HEK293 (cell line): ENCODE data around the gene MYCBPAP.

ENCODE experiments used
- HIC1 ChIP-seq: fragments of 450-650 bp; formaldehyde crosslinking; IDR thresholded peaks from 2 replicates; pipeline ENCODE4 v1.5.1; 2016; ENCODE audit warnings: missing biosample characterization, missing genetic modification characterization
- HOXC10 ChIP-seq: sonication (generic); formaldehyde crosslinking; IDR thresholded peaks from 2 replicates; pipeline ENCODE4 v1.8.1; 2023; ENCODE audit warnings: mild to moderate bottlenecking, missing genetic modification reagents
- IKZF3 ChIP-seq: fragments of 450-650 bp; IDR thresholded peaks from 2 replicates; pipeline ENCODE4 v1.5.0; 2018; ENCODE audit warnings: missing biosample characterization, mild to moderate bottlenecking, missing genetic modification characterization, moderate library complexity
- RBAK ChIP-seq: fragments of 450-650 bp; formaldehyde crosslinking; IDR thresholded peaks from 2 replicates; pipeline ENCODE4 v1.5.1; 2016; ENCODE audit warnings: missing biosample characterization, missing genetic modification characterization
- SP3 ChIP-seq: fragments of 450-650 bp; formaldehyde crosslinking; IDR thresholded peaks from 2 replicates; pipeline ENCODE4 v1.5.1; 2016; ENCODE audit warnings: missing biosample characterization, missing genetic modification characterization
- TRIM28 ChIP-seq: IDR thresholded peaks from 2 replicates; pipeline ENCODE4 v1.6.1; 2011; ENCODE audit warnings: low read length, control low read depth, borderline replicate concordance
- WT1 ChIP-seq: fragments of 450-650 bp; formaldehyde crosslinking; IDR thresholded peaks from 2 replicates; pipeline ENCODE4 v1.5.1; 2016; ENCODE audit warnings: missing biosample characterization, missing genetic modification characterization
- ZBTB1 ChIP-seq: fragments of 450-650 bp; formaldehyde crosslinking; IDR thresholded peaks from 2 replicates; pipeline ENCODE4 v1.5.1; 2016; ENCODE audit warnings: missing biosample characterization, missing genetic modification characterization
- ZBTB10 ChIP-seq: fragments of 450-650 bp; formaldehyde crosslinking; IDR thresholded peaks from 2 replicates; pipeline ENCODE4 v1.5.1; 2016; ENCODE audit warnings: missing biosample characterization, missing genetic modification characterization
- ZFP41 ChIP-seq: fragments of 450-650 bp; formaldehyde crosslinking; IDR thresholded peaks from 2 replicates; pipeline ENCODE4 v1.5.1; 2016; ENCODE audit warnings: missing biosample characterization, missing genetic modification characterization, borderline replicate concordance
- ZNF18 ChIP-seq: fragments of 450-650 bp; formaldehyde crosslinking; IDR thresholded peaks from 2 replicates; pipeline ENCODE4 v1.5.1; 2016; ENCODE audit warnings: missing biosample characterization, missing genetic modification characterization
- ZNF19 ChIP-seq: fragments of 450-650 bp; formaldehyde crosslinking; IDR thresholded peaks from 2 replicates; pipeline ENCODE4; 2016; ENCODE audit warnings: missing biosample characterization, missing genetic modification characterization, low read depth
- ZNF214 ChIP-seq: fragments of 450-650 bp; formaldehyde crosslinking; IDR thresholded peaks from 2 replicates; pipeline ENCODE4 v1.5.1; 2017; ENCODE audit warnings: missing biosample characterization, mild to moderate bottlenecking, missing genetic modification characterization, borderline replicate concordance
- ZNF391 ChIP-seq: fragments of 450-650 bp; formaldehyde crosslinking; IDR thresholded peaks from 2 replicates; pipeline ENCODE4 v1.5.1; 2016; ENCODE audit warnings: low read depth, missing biosample characterization, missing genetic modification characterization, borderline replicate concordance
- ZNF473 ChIP-seq: fragments of 450-650 bp; formaldehyde crosslinking; IDR thresholded peaks from 2 replicates; pipeline ENCODE4 v1.5.1; 2017; ENCODE audit warnings: missing biosample characterization, missing genetic modification characterization
- ZNF544 ChIP-seq: fragments of 450-650 bp; formaldehyde crosslinking; IDR thresholded peaks from 2 replicates; pipeline ENCODE4 v1.5.0; 2017; ENCODE audit warnings: missing biosample characterization, missing genetic modification characterization
- ZNF571 ChIP-seq: fragments of 450-650 bp; formaldehyde crosslinking; IDR thresholded peaks from 2 replicates; pipeline ENCODE4 v1.5.0; 2017; ENCODE audit warnings: missing biosample characterization, missing genetic modification characterization
- ZNF585B ChIP-seq: fragments of 450-650 bp; formaldehyde crosslinking; IDR thresholded peaks from 2 replicates; pipeline ENCODE4 v1.5.1; 2016; ENCODE audit warnings: missing biosample characterization, missing genetic modification characterization
- ZNF654 ChIP-seq: fragments of 450-650 bp; formaldehyde crosslinking; IDR thresholded peaks from 2 replicates; pipeline ENCODE4 v1.5.1; 2016; ENCODE audit warnings: low read depth, missing biosample characterization, missing genetic modification characterization
- ZNF660 ChIP-seq: fragments of 450-650 bp; IDR thresholded peaks from 2 replicates; pipeline ENCODE4 v1.5.1; 2018; ENCODE audit warnings: missing biosample characterization, mild to moderate bottlenecking, missing genetic modification characterization
- ZNF677 ChIP-seq: fragments of 450-650 bp; IDR thresholded peaks from 2 replicates; pipeline ENCODE4 v1.5.0; 2018; ENCODE audit warnings: missing biosample characterization, mild to moderate bottlenecking, missing genetic modification characterization, moderate library complexity
- ZNF776 ChIP-seq: fragments of 450-650 bp; formaldehyde crosslinking; IDR thresholded peaks from 2 replicates; pipeline ENCODE4 v1.5.0; 2017; ENCODE audit warnings: missing biosample characterization, missing genetic modification characterization, borderline replicate concordance
- ZSCAN30 ChIP-seq: fragments of 450-650 bp; IDR thresholded peaks from 2 replicates; pipeline ENCODE4 v1.5.1; 2018; ENCODE audit warnings: missing biosample characterization, mild to moderate bottlenecking, missing genetic modification characterization, moderate library complexity
- TF ChIP-seq, protein P1 (sequence below): fragments of 450-650 bp; formaldehyde crosslinking; IDR thresholded peaks from 2 replicates; pipeline ENCODE4 v1.5.1; 2016; ENCODE audit warnings: missing biosample characterization, missing genetic modification characterization
- TF ChIP-seq, protein P2 (sequence below): fragments of 450-650 bp; formaldehyde crosslinking; conservative IDR thresholded peaks from 2 replicates; pipeline ENCODE4 v1.5.1; 2016; ENCODE audit warnings: low read depth, missing biosample characterization, missing genetic modification characterization
- TF ChIP-seq, protein P3 (sequence below): fragments of 450-650 bp; formaldehyde crosslinking; IDR thresholded peaks from 2 replicates; pipeline ENCODE4 v1.5.1; 2016; ENCODE audit warnings: missing biosample characterization, missing genetic modification characterization
- TF ChIP-seq, protein P4 (sequence below): IDR thresholded peaks from 2 replicates; pipeline ENCODE4 v1.6.1; 2011; ENCODE audit warnings: mild to moderate bottlenecking, low read depth, low read length, borderline replicate concordance

The MYCBPAP gene

GRCh38 chr17:50547035-50547735 is 38.9 kb downstream of the MYCBPAP start, which contains the start of gene SPATA20 (continued):
- TF ChIP-seq ZNF544 (tag by site-specific recombination) (no peak), WT1 (tag by site-specific recombination) (no peak), ZSCAN30 (tag by site-specific recombination) (peak; percentile 94), TRIM28 (no peak), ZNF571 (tag by site-specific recombination) (no peak), ZFP41 (tag by site-specific recombination) (no peak), ZNF391 (no peak), ZNF18 (tag by site-specific recombination) (no peak), IKZF3 (tag by site-specific recombination) (no peak; the same call in 1 of the 2 replicates), ZNF214 (no peak), ZBTB1 (tag by site-specific recombination) (no peak), ZBTB10 (tag by site-specific recombination) (no peak), ZNF473 (tag by site-specific recombination) (no peak), ZNF677 (tag by site-specific recombination) (no peak), HOXC10 (CRISPR knock-in tag) (no peak), HIC1 (peak; percentile 57), SP3 (tag by site-specific recombination) (peak; percentile 57), ZNF19 (no peak), ZNF776 (tag by site-specific recombination) (no peak), ZNF660 (tag by site-specific recombination) (peak; percentile 93), RBAK (tag by site-specific recombination) (no peak), ZNF585B (no peak), ZNF654 (tag by site-specific recombination) (peak; percentile 79)
- TF ChIP-seq, protein P1, sequence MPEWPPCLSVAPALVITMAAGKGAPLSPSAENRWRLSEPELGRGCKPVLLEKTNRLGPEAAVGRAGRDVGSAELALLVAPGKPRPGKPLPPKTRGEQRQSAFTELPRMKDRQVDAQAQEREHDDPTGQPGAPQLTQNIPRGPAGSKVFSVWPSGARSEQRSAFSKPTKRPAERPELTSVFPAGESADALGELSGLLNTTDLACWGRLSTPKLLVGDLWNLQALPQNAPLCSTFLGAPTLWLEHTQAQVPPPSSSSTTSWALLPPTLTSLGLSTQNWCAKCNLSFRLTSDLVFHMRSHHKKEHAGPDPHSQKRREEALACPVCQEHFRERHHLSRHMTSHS, result no peak
- TF ChIP-seq, protein P2, sequence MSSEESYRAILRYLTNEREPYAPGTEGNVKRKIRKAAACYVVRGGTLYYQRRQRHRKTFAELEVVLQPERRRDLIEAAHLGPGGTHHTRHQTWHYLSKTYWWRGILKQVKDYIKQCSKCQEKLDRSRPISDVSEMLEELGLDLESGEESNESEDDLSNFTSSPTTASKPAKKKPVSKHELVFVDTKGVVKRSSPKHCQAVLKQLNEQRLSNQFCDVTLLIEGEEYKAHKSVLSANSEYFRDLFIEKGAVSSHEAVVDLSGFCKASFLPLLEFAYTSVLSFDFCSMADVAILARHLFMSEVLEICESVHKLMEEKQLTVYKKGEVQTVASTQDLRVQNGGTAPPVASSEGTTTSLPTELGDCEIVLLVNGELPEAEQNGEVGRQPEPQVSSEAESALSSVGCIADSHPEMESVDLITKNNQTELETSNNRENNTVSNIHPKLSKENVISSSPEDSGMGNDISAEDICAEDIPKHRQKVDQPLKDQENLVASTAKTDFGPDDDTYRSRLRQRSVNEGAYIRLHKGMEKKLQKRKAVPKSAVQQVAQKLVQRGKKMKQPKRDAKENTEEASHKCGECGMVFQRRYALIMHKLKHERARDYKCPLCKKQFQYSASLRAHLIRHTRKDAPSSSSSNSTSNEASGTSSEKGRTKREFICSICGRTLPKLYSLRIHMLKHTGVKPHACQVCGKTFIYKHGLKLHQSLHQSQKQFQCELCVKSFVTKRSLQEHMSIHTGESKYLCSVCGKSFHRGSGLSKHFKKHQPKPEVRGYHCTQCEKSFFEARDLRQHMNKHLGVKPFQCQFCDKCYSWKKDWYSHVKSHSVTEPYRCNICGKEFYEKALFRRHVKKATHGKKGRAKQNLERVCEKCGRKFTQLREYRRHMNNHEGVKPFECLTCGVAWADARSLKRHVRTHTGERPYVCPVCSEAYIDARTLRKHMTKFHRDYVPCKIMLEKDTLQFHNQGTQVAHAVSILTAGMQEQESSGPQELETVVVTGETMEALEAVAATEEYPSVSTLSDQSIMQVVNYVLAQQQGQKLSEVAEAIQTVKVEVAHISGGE (tag by site-specific recombination), result no peak; the same call in 1 of the 2 replicates
- TF ChIP-seq, protein P3, sequence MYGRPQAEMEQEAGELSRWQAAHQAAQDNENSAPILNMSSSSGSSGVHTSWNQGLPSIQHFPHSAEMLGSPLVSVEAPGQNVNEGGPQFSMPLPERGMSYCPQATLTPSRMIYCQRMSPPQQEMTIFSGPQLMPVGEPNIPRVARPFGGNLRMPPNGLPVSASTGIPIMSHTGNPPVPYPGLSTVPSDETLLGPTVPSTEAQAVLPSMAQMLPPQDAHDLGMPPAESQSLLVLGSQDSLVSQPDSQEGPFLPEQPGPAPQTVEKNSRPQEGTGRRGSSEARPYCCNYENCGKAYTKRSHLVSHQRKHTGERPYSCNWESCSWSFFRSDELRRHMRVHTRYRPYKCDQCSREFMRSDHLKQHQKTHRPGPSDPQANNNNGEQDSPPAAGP (tag by site-specific recombination), result peak; percentile 64; the same call in 1 of the 2 replicates
- TF ChIP-seq, protein P4, sequence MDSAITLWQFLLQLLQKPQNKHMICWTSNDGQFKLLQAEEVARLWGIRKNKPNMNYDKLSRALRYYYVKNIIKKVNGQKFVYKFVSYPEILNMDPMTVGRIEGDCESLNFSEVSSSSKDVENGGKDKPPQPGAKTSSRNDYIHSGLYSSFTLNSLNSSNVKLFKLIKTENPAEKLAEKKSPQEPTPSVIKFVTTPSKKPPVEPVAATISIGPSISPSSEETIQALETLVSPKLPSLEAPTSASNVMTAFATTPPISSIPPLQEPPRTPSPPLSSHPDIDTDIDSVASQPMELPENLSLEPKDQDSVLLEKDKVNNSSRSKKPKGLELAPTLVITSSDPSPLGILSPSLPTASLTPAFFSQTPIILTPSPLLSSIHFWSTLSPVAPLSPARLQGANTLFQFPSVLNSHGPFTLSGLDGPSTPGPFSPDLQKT, result no peak
